ENCODE data around the gene ADCY9. TPM values are rescaled to one million over a fixed set of nuclear protein-coding genes. Genes with fewer than 3 reads are reported as not detected.

ADCY9 gene
- total RNA-seq, 1 donor from 2014 or later, result 31.9 TPM

GRCh38 chr16:4141604-4142003 lies 25.4 kb upstream of the ADCY9 start:
- Mint-ChIP-seq H3K4me1 (ENCODE audit: low read depth) (peaks cover 7% of the 10 kb centered on the region), H3K27me3 (ENCODE audit: low read depth) (no peaks in the 10 kb centered on the region), H3K27ac (ENCODE audit: unreplicated experiment) (no peak overlapping the region), H3K4me3 (ENCODE audit: unreplicated experiment) (no peak overlapping the region), H3K9me3 (ENCODE audit: low read depth) (peaks cover 8% of the 10 kb centered on the region), H3K36me3 (ENCODE audit: low read depth) (peaks cover 2% of the 10 kb centered on the region)
- DNase-seq (ENCODE audit: low spot score), result no peak
- no peak for TF ChIP-seq CTCF (IDR thresholded peaks at IDR 0.05)

GRCh38 chr16:4140652-4141051 lies 24.4 kb upstream of the ADCY9 start:
- TF ChIP-seq CTCF (IDR thresholded peaks at IDR 0.05), result no peak
- no peak for DNase-seq (ENCODE audit: low spot score)

GRCh38 chr16:4139968-4140367 lies 23.7 kb upstream of the ADCY9 start:
- Mint-ChIP-seq H3K9me3 (ENCODE audit: low read depth) (peaks cover 8% of the 10 kb centered on the region), H3K4me1 (ENCODE audit: low read depth) (peaks cover 7% of the 10 kb centered on the region), H3K27me3 (ENCODE audit: low read depth) (no peaks in the 10 kb centered on the region), H3K4me3 (ENCODE audit: unreplicated experiment) (no peak overlapping the region), H3K27ac (ENCODE audit: unreplicated experiment) (no peak overlapping the region), H3K36me3 (ENCODE audit: low read depth) (peaks cover 2% of the 10 kb centered on the region)
- no peak for DNase-seq (ENCODE audit: low spot score)
- no peak for TF ChIP-seq CTCF (IDR thresholded peaks at IDR 0.05)

More at GRCh38 chr16:4140652-4141051, 24.4 kb upstream of the ADCY9 start:
- Mint-ChIP-seq H3K4me3 (ENCODE audit: unreplicated experiment) (no peak overlapping the region), H3K27me3 (ENCODE audit: low read depth) (no peaks in the 10 kb centered on the region), H3K4me1 (ENCODE audit: low read depth) (peaks cover 7% of the 10 kb centered on the region), H3K9me3 (ENCODE audit: low read depth) (peaks cover 8% of the 10 kb centered on the region), H3K27ac (ENCODE audit: unreplicated experiment) (peak overlapping the region; percentile 49), H3K36me3 (ENCODE audit: low read depth) (peaks cover 2% of the 10 kb centered on the region)

GRCh38 chr16:4138713-4139112 lies 22.5 kb upstream of the ADCY9 start:
- Mint-ChIP-seq H3K36me3 (ENCODE audit: low read depth) (peaks cover 2% of the 10 kb centered on the region), H3K4me1 (ENCODE audit: low read depth) (peaks cover 7% of the 10 kb centered on the region), H3K27me3 (ENCODE audit: low read depth) (no peaks in the 10 kb centered on the region), H3K9me3 (ENCODE audit: low read depth) (peaks cover 8% of the 10 kb centered on the region), H3K27ac (ENCODE audit: unreplicated experiment) (no peak overlapping the region), H3K4me3 (ENCODE audit: unreplicated experiment) (no peak overlapping the region)
- TF ChIP-seq CTCF (IDR thresholded peaks at IDR 0.05), result no peak
- DNase-seq (ENCODE audit: low spot score), result no peak

- Mint-ChIP-seq H3K4me3 (ENCODE audit: unreplicated experiment) (no peak overlapping the region), H3K27me3 (ENCODE audit: low read depth) (no peaks in the 10 kb centered on the region), H3K36me3 (ENCODE audit: low read depth) (peaks cover 2% of the 10 kb centered on the region), H3K27ac (ENCODE audit: unreplicated experiment) (no peak overlapping the region), H3K4me1 (ENCODE audit: low read depth) (peaks cover 7% of the 10 kb centered on the region), H3K9me3 (ENCODE audit: low read depth) (peaks cover 8% of the 10 kb centered on the region)
- DNase-seq (ENCODE audit: low spot score), result no peak
- no peak for TF ChIP-seq CTCF (IDR thresholded peaks at IDR 0.05)
These were observed 21.2 kb upstream of the ADCY9 start for GRCh38 chr16:4137438-4137837.
